H9 (cell line): ENCODE data around the gene SRSF7. TPM values are rescaled to one million over a fixed set of nuclear protein-coding genes. Genes with fewer than 3 reads are reported as not detected.

Source experiments
- DNase-seq: peaks from one replicate; pipeline ENCODE4 v3.0.0-alpha.2; 2017
- H2AFZ ChIP-seq: one replicate; pipeline ENCODE4 v1.6.1; 2013; ENCODE audit warnings: mild to moderate bottlenecking, low read length, control low read depth, moderate library complexity
- H2AK5ac ChIP-seq: 2 replicates; pipeline ENCODE4 v1.6.1; 2013; ENCODE audit warnings: low read length, control low read depth, mixed read lengths; ENCODE audit not compliant: insufficient read length
- H2BK120ac ChIP-seq: one replicate; pipeline ENCODE4 v1.6.1; 2013; ENCODE audit warnings: low read depth, mild to moderate bottlenecking, low read length, control low read depth, inconsistent platforms; ENCODE audit not compliant: poor library complexity, severe bottlenecking
- H2BK12ac ChIP-seq: 2 replicates; pipeline ENCODE4 v1.6.1; 2013; ENCODE audit warnings: low read length, control low read depth, mixed read lengths, low read depth; ENCODE audit not compliant: insufficient read length
- H2BK15ac ChIP-seq: 2 replicates; pipeline ENCODE4 v1.6.1; 2013; ENCODE audit warnings: low read depth, low read length, control low read depth
- H2BK20ac ChIP-seq: one replicate; pipeline ENCODE4 v1.6.1; 2013; ENCODE audit warnings: low read depth, mild to moderate bottlenecking, low read length, control low read depth, inconsistent platforms; ENCODE audit not compliant: poor library complexity, severe bottlenecking
- H2BK5ac ChIP-seq: 2 replicates; pipeline ENCODE4 v1.6.1; 2013; ENCODE audit warnings: low read length, control low read depth, mixed read lengths; ENCODE audit not compliant: insufficient read length
- H3K14ac ChIP-seq: 2 replicates; pipeline ENCODE4 v1.6.1; 2013; ENCODE audit warnings: low read length, control low read depth; ENCODE audit not compliant: insufficient read depth
- H3K18ac ChIP-seq: 2 replicates; pipeline ENCODE4 v1.6.1; 2013; ENCODE audit warnings: low read depth, mild to moderate bottlenecking, mixed read lengths, low read length, control low read depth; ENCODE audit not compliant: insufficient read length
- H3K23ac ChIP-seq: 2 replicates; pipeline ENCODE4 v1.6.1; 2013; ENCODE audit warnings: low read length, control low read depth, mixed read lengths, low read depth; ENCODE audit not compliant: insufficient read length
- H3K23me2 ChIP-seq: 2 replicates; pipeline ENCODE4 v1.6.1; 2013; ENCODE audit warnings: low read depth, mild to moderate bottlenecking, mixed read lengths, low read length, control low read depth; ENCODE audit not compliant: insufficient read length, poor library complexity, severe bottlenecking
- H3K27ac ChIP-seq: 2 replicates; pipeline ENCODE4 v1.5.1; 2013; ENCODE audit warnings: low read length, control low read depth, mixed read lengths, low read depth; ENCODE audit not compliant: insufficient read length
- H3K27me3 ChIP-seq: 2 replicates; pipeline ENCODE4 v1.6.1; 2013; ENCODE audit warnings: low read length, control low read depth, inconsistent platforms; ENCODE audit not compliant: insufficient read depth
- H3K4ac ChIP-seq: 2 replicates; pipeline ENCODE4 v1.6.1; 2013; ENCODE audit warnings: low read depth, mild to moderate bottlenecking, control low read depth, inconsistent platforms, low read length, moderate library complexity
- H3K4me1 ChIP-seq: 2 replicates; pipeline ENCODE4 v1.6.1; 2013; ENCODE audit warnings: low read length, control low read depth, inconsistent platforms; ENCODE audit not compliant: insufficient read depth
- H3K4me2 ChIP-seq: 2 replicates; pipeline ENCODE4 v1.6.1; 2013; ENCODE audit warnings: low read length, control low read depth, mixed read lengths; ENCODE audit not compliant: insufficient read length, insufficient read depth
- H3K56ac ChIP-seq: 2 replicates; pipeline ENCODE4 v1.6.1; 2013; ENCODE audit warnings: low read depth, mild to moderate bottlenecking, mixed read lengths, low read length, control low read depth; ENCODE audit not compliant: insufficient read length
- H3K79me1 ChIP-seq: 2 replicates; pipeline ENCODE4 v1.6.1; 2013; ENCODE audit warnings: low read depth, mild to moderate bottlenecking, moderate library complexity, low read length, control low read depth, inconsistent platforms; ENCODE audit not compliant: insufficient read depth, poor library complexity, severe bottlenecking
- H3K79me2 ChIP-seq: 2 replicates; pipeline ENCODE4 v1.6.1; 2013; ENCODE audit warnings: low read length, control low read depth, inconsistent platforms; ENCODE audit not compliant: insufficient read depth
- H3K9ac ChIP-seq: 2 replicates; pipeline ENCODE4 v1.6.1; 2013; ENCODE audit warnings: low read length, control low read depth, mixed read lengths; ENCODE audit not compliant: insufficient read length; ENCODE audit errors: extremely low read depth
- H3K9me3 ChIP-seq: one replicate; pipeline ENCODE4 v1.6.1; 2013; ENCODE audit warnings: low read depth, low read length, inconsistent platforms; ENCODE audit not compliant: control insufficient read depth
- H3T11ph ChIP-seq: one replicate; pipeline ENCODE4 v1.6.1; 2013; ENCODE audit warnings: mild to moderate bottlenecking, low read length, control low read depth, inconsistent platforms
- H4K20me1 ChIP-seq: one replicate; pipeline ENCODE4 v1.6.1; 2013; ENCODE audit not compliant: control insufficient read depth, insufficient read length, insufficient read depth
- H4K5ac ChIP-seq: 2 replicates; pipeline ENCODE4 v1.6.1; 2013; ENCODE audit warnings: low read depth, mild to moderate bottlenecking, mixed read lengths, low read length, control low read depth; ENCODE audit not compliant: insufficient read length
- H4K8ac ChIP-seq: replicated peaks from 2 replicates; pipeline ENCODE4 v1.6.1; 2013; ENCODE audit warnings: low read length, control low read depth, mixed read lengths, low read depth; ENCODE audit not compliant: insufficient read length
- H4K91ac ChIP-seq: 2 replicates; pipeline ENCODE4 v1.6.1; 2013; ENCODE audit warnings: low read depth, mild to moderate bottlenecking, moderate library complexity, mixed read lengths, low read length, control low read depth; ENCODE audit not compliant: insufficient read length
- H3K27ac Mint-ChIP-seq, 3 experiments: 2 replicates in 2 of 3; 3 replicates in 1 of 3; pipeline ENCODE4 v1.8.0; 2020 to 2021; ENCODE audit warnings: mixed read lengths in 3 of 3, mild to moderate bottlenecking in 1 of 3, moderate library complexity in 1 of 3
- H3K27me3 Mint-ChIP-seq: 2 replicates; pipeline ENCODE4 v1.8.0; 2021; ENCODE audit warnings: low read depth, mild to moderate bottlenecking, moderate library complexity, mixed read lengths
- H3K36me3 Mint-ChIP-seq, 3 experiments: 2 replicates in 2 of 3; 3 replicates in 1 of 3; pipeline ENCODE4 v1.8.0; 2020 to 2021; ENCODE audit warnings: low read depth in 3 of 3, mixed read lengths in 3 of 3; ENCODE audit not compliant: insufficient read depth in 1 of 3
- H3K4me1 Mint-ChIP-seq, 2 experiments: 2 replicates each; pipeline ENCODE4 v1.8.0; 2020; ENCODE audit warnings: mixed read lengths in 2 of 2
- H3K4me3 Mint-ChIP-seq, 2 experiments: 2 replicates in 1 of 2; 3 replicates in 1 of 2; pipeline ENCODE4 v1.8.0; 2020 to 2021; ENCODE audit warnings: mild to moderate bottlenecking in 2 of 2, mixed read lengths in 2 of 2, moderate library complexity in 1 of 2
- H3K9me3 Mint-ChIP-seq, 2 experiments: 2 replicates in 1 of 2; 3 replicates in 1 of 2; pipeline ENCODE4 v1.8.0; 2020; ENCODE audit warnings: mild to moderate bottlenecking in 2 of 2, mixed read lengths in 2 of 2, moderate library complexity in 1 of 2
- CTCF ChIP-seq: fragments of 200-600 bp; sonication (generic); conservative IDR thresholded peaks from 3 replicates; pipeline ENCODE4 v1.8.0; 2021; ENCODE audit warnings: antibody characterized with exemption, mild to moderate bottlenecking
- WGBS: extraction: QIAGEN DNeasy Blood & Tissue Kit; methylation state at CpG from one replicate; pipeline ENCODE4 v1.1.7; 2013; ENCODE audit warnings: missing lambda C conversion rate, low lambda C conversion rate, mixed read lengths; ENCODE audit not compliant: insufficient read length; ENCODE audit errors: extremely low coverage; 5-methylcytosine and 5-hydroxymethylcytosine counted together
- total RNA-seq: library from RNA; stranded (reverse); gene quantifications from 2 replicates; pipeline ENCODE4 v1.2.1, GENCODE V29; 2021

The SRSF7 gene
- total RNA-seq, 1 experiment from 2014 or later: 576 TPM

GRCh38 chr2:38791744-38792143 lies 40.6 kb upstream of the SRSF7 start:
- no peak overlapping the region for H3K4me2 ChIP-seq
- no peaks in the 10 kb centered on the region for H3K9me3 Mint-ChIP-seq
- H3K4me1 ChIP-seq: no peaks in the 10 kb centered on the region
- no peak overlapping the region for H2BK5ac ChIP-seq
- no peaks in the 10 kb centered on the region for H3K79me2 ChIP-seq
- H4K20me1 ChIP-seq: no peaks in the 10 kb centered on the region
- no peak overlapping the region for H3K27ac ChIP-seq
- no peak overlapping the region for H2BK20ac ChIP-seq
- H3K27me3 ChIP-seq: no peaks in the 10 kb centered on the region
- no peak overlapping the region for H3K18ac ChIP-seq
- H2AK5ac ChIP-seq: no peak overlapping the region
- H4K91ac ChIP-seq: no peak overlapping the region
- no peak overlapping the region for H4K8ac ChIP-seq
- H2AFZ ChIP-seq: no peak overlapping the region
- no peak overlapping the region for H3K23ac ChIP-seq
- H2BK120ac ChIP-seq: no peak overlapping the region
- H3K27ac Mint-ChIP-seq: no peak overlapping the region
- H3K9ac ChIP-seq: no peak overlapping the region
- no CpG with 5 or more reads among the region's 1 CpG for WGBS
- no peak overlapping the region for H2BK15ac ChIP-seq
- no peaks in the 10 kb centered on the region for H3K4me1 Mint-ChIP-seq
- H3T11ph ChIP-seq: no peak overlapping the region
- H3K4ac ChIP-seq: no peak overlapping the region
- no peak overlapping the region for H4K5ac ChIP-seq
- no peaks in the 10 kb centered on the region for H3K79me1 ChIP-seq
- H2BK12ac ChIP-seq: no peak overlapping the region
- no peaks in the 10 kb centered on the region for H3K9me3 ChIP-seq
- H3K23me2 ChIP-seq: no peaks in the 10 kb centered on the region
- no peak for DNase-seq
- no peak for TF ChIP-seq CTCF
- no peaks in the 10 kb centered on the region for H3K27me3 Mint-ChIP-seq
- H3K56ac ChIP-seq: no peak overlapping the region
- no peak overlapping the region for H3K4me3 Mint-ChIP-seq
- no peaks in the 10 kb centered on the region for H3K36me3 Mint-ChIP-seq
- H3K14ac ChIP-seq: no peak overlapping the region
